Ishikawa (cell line): Measurements from ENCODE around the gene FRK.

Experiments
- CEBPB ChIP-seq: IDR thresholded peaks from 2 replicates; pipeline ENCODE4 v1.6.1; 2012
- CREB1 ChIP-seq: IDR thresholded peaks from 2 replicates; pipeline ENCODE4 v1.6.1; 2012; ENCODE audit warnings: low read depth
- EGR1 ChIP-seq: IDR thresholded peaks from 2 replicates; pipeline ENCODE4 v1.6.1; 2012
- EP300 ChIP-seq: IDR thresholded peaks from 2 replicates; pipeline ENCODE4 v1.6.1; 2012; ENCODE audit warnings: borderline replicate concordance
- MAX ChIP-seq: IDR thresholded peaks from 2 replicates; pipeline ENCODE4 v1.6.1; 2012
- NFIC ChIP-seq: IDR thresholded peaks from 2 replicates; pipeline ENCODE4 v1.6.1; 2012
- RAD21 ChIP-seq: IDR thresholded peaks from 2 replicates; pipeline ENCODE4 v1.6.1; 2012; ENCODE audit warnings: low read depth
- REST ChIP-seq: IDR thresholded peaks from 2 replicates; pipeline ENCODE4 v1.6.1; 2012; ENCODE audit warnings: low read depth, mild to moderate bottlenecking
- TAF1 ChIP-seq: IDR thresholded peaks from 2 replicates; pipeline ENCODE4 v1.6.1; 2012; ENCODE audit warnings: low read depth, mild to moderate bottlenecking
- USF1 ChIP-seq: IDR thresholded peaks from 2 replicates; pipeline ENCODE4 v1.6.1; 2012
- ZBTB7A ChIP-seq: IDR thresholded peaks from 2 replicates; pipeline ENCODE4 v1.6.1; 2012; ENCODE audit warnings: low read depth

- TF ChIP-seq EP300 (no peak), USF1 (no peak), CREB1 (no peak), RAD21 (no peak), REST (no peak), EGR1 (no peak), CEBPB (no peak), NFIC (no peak), MAX (no peak), TAF1 (no peak), ZBTB7A (no peak)
Measured at GRCh38 chr6:116099036-116099435, 38.3 kb upstream of the FRK start.
